ENCODE results near the gene MYO9B.
"Not testable (repeated sequence)": the region's sequence is repeated elsewhere in the genome, so short reads cannot be mapped to it uniquely, and the experiment has no call there.

MYO9B gene

DNA sequence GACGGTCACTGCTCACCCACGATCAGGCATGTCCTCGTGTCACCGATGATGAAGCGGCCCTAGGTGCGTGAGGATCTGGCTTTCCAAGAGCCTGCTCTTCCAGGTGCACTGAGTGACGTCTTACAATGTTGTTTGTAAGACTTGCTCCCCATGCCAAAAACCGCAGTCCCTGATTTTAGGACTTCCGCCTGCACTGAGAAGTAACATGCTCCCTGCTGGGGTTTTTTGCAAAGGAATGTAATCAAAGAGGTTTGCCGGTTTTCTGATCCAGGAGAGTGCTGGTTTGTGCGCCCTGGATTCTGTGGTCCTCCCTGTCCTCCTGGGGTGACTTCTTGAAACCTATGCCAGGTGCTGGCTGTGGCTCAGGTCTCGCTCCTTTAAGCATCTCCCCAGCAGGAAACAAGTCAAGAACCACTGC lies 38.8 kb downstream of the MYO9B start:
- FAIRE-seq (no peak), DNase-seq (ENCODE audit: low spot score) (no peak)

DNA sequence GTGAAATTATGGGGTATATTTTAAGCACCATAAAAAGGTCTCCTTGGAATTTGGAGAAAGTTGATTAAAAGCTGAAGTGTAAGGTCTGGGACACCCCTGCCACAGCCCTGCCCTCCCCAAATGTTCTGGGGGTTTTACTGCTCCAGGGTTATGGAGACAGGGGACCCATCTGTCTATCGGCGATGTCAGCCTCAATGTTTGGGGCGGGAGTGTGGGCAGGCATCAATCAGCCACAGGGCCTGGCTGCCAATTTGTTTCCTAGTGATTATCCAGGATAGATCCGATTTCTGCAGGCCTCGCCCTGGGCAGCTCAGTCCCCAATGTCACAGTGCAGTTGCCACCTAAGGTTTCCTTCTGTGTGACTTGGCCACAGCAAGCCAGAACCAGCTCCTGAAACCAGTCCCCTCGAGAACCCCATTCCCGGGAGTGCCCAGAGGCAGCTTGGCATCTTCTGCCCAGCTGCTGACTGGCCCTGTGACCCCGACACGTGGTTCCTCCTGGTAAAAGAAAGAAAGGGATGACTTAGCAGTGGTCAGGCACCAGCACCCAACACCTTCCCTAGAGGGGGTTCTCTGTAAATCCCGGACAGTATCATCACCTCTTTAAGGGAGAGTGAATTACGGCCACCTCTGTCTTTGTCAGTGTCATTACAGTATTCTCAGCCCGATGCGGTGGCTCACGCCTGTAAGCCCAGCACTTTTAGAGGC lies 41.6 kb downstream of the MYO9B start:
- DNase-seq (ENCODE audit: low spot score), result no peak
- no peak for FAIRE-seq

DNA sequence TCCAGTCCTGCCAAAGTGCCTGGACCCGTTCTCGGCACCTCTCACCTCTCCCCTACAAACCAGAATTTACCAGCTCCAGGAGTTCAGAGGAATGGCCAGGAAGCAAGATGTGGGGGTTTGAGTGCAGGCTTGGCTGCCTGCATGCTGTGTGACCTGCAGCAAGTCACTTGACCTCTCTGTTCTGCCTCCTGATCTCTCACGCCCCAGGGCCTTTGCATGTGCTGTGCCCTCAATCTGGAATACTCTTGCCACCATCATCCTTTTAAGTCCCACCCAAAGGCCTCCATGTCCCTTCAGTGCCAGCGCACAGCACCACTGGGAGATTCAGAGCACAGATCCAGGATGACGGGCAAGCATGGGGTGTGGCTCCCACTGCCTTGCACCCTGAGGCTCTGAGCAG lies 43.4 kb downstream of the MYO9B start:
- DNase-seq (ENCODE audit: low spot score), result no peak
- FAIRE-seq, result no peak

DNA sequence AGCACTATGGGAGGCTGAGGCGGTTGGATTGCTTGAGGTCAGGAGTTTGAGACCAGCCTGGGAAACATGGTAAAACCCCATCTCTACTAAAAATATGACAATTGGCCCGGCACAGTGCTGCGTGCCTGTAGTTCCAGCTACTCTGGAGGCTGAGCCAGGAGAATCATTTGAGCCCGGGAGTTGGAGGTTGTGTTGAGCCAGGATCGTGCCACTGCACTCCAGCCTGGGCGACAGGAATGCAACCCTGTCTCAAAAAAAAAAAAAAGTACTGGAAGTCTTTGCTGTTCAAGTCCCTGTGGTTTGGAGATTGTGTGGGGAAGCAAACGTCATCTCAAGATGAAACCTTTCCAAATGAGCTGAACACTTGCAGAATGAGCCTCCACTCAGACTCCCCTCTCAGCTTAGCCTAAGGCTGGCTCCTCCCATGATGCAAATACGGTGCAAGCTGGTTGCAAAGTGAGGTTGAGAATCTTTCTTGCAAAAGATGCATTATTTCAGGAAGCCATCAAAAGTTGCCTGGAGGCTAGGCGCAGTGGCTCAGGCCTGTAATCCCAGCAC lies 46.2 kb downstream of the MYO9B start:
- FAIRE-seq, result no peak
- DNase-seq (ENCODE audit: low spot score), result no peak

DNA sequence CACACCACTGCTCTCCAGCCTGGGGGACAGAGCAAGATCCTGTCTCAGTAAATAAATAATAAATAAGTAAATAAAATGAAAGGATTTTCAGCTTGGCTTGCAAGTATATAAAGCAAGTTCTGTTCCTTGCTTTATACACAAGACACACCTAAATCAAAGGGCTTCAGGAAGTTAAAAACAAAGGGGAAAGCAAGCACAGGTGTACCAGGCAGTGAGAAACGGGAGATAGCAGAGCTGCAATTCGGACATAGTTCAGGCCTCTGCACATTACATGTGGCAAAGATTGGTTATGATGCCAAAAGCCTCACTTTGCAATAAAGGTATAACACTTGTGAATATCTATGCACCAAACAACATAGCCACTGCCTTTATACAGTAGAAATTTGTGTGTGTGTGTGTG lies 47.5 kb downstream of the MYO9B start:
- no peak for DNase-seq (ENCODE audit: low spot score)
- no peak for FAIRE-seq

DNA sequence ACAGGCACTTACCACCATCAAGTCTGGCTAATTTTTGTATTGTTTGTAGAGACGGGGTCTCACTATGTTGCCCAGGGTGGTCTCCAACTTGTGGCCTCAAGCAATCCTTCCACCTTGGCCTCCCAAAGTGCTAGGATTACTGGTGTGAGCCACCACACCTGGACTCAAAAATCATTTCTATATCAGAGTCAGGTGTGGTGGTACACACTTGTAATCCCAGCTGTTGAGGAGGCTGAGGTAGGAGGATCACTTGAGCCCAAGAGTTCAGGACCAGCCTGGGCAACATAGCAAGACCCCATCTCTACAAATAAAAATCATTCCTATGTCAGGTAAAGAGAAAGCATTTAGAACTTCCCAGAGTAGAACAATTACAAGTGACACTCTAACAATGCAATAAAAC lies 48.4 kb downstream of the MYO9B start:
- DNase-seq (ENCODE audit: low spot score), result no peak
- FAIRE-seq, result no peak

DNA sequence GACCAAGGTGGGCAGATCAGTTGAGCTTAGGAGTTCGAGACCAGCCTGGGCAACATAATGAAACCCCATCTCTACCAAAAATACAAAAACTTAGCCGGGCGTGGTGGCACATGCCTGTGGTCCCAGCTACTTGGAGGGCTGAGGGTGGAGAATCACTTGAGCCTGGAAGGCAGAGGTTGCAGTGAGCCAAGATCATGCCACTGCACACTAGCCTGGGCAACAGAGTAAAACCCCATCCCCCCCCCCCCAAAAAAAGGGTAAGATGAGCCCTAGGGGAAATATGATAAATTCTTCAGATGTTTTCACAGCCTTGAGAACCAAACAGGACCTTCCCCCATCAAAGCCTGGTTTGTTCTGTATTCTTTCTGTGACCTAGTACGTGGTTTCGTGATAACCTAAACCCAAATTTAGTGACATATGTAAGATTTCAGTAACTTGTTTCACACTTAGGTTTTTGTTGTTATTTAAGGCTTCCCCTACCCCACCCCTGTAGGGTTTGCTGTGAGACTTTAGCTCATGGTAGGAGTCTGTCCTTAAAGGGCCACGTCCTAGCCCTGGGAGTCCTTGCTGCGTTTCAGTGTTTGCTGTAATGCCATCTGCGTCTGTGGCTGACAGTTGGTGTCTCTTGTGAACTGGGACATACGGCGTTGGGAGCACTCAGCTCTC lies 49.6 kb downstream of the MYO9B start:
- no peak for DNase-seq (ENCODE audit: low spot score)
- no peak for FAIRE-seq

DNA sequence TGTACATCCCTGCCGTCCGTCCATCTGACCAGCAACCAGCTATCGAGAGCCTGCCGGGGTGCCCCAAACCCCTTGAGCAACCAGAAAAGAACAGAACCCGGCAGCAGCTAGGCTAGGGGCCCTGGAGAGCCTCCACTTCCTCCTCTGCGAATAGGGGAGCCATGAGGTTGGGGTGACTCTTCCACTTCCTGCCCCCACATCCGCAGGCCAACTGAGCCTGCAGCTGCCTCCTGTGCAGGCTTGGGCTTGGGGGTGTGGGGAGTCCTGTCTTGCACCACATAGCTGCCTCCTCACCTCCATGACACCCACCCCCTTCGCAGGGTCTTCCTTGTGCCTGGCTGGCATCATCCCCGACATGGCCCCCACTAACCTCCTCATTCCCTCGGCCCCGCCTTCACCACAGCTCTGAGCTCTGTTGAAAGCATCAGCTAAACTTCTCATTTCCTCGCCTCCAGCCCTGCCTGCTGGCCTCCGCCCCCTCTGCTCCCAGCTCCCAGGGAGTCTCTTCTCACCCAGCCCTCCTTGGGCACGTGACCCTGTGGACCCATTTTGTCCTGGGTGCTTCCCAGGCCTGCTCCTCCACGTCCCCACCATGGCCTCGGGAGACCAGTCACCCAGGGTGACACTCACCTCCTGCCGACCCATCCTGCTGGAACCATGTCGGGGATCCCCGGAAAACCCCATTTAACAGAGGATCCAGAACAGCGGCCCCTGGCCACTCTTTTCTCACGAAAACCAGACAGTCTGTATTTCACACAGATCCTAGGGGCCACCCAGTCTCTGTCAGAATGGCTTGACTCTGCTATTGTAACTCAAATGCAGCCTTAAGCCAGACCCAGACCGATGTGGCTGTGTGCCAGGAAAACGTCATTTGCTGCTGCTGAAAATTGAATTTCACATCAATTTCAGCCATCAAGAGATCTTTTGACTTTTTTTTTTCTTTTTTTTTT lies 50.4 kb downstream of the MYO9B start:
- FAIRE-seq (no peak), DNase-seq (ENCODE audit: low spot score) (no peak)

DNA sequence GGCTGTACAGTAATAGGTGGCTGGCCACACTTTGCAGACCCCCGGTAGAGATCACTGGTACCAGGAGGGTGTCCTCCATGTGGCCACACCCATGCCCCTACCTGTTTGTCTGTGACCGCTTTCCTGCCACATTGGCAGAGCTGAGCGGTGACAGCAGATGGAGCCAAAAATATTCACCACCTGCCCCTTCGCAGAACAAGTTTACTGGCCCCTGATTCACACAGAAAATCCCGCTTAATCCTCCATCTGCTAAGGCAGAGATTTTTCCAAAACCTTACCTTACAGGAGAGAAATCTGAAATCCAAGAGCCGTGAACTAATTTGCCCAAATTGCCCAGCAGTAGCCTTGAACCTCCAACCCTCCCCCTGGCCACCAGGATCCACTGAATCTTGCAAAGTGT lies 52.1 kb downstream of the MYO9B start:
- DNase-seq (ENCODE audit: low spot score), result no peak
- FAIRE-seq, result no peak

DNA sequence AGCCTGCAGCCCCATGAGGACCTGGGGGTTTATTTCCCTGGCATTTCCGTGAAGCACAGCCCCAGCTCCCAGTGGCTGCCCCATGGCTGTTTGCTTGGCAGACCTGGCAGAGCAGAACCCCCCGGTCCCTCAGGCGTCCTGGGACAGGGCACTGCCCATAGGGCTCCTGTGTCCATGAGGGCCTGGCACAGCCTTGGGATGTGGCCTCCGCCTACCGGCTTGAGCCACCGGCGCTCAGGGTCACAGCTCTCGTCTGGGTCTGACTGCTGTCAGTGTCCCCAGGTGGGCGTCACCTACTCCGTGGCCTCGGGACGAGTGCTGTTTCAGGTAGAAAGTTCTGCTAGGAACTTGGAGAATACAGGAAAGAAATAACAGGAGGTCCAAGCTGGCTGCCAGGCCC lies 52.8 kb downstream of the MYO9B start:
- DNase-seq (ENCODE audit: low spot score) (no peak), FAIRE-seq (no peak)

DNA sequence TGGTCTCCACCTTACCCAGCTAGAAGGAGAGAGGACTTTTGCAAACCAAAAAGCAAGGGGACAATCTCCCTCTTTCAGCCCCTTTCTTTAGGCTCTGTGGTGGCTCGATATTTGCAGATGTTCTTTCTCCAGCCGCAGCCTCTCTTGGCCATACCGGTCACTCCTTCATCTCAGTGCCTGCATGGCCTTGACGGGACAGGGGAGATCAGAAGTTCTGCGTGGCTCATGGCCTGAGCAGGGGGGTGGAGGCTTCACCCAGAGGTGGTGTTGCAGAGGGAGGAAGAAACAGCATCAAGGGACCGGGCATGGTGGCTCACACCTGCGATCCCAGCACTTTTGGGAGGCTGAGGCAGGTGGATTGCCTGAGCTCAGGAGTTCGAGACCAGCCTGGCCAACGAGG lies 53.2 kb downstream of the MYO9B start:
- no peak for FAIRE-seq
- no peak for DNase-seq (ENCODE audit: low spot score)

DNA sequence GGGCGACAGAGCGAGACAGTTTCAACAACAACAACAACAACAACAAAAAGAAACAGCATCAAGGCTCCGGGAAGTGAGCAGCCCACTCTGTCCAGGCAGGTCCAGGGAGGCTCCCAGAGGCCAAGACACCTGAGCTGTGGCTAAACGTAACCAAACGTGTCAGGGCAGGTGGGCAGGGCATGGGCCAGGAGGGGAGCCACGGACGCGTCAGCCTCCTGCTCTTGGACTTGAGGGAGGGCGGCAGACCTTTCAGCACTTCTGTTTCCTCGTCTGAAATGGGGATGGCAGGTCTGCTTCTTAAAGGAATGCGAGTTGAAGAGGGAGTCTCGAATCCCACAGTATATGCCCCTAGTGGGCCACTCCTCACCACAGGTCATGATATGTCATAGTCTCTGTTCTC lies 53.8 kb downstream of the MYO9B start:
- FAIRE-seq, result no peak
- no peak for DNase-seq (ENCODE audit: low spot score)

DNA sequence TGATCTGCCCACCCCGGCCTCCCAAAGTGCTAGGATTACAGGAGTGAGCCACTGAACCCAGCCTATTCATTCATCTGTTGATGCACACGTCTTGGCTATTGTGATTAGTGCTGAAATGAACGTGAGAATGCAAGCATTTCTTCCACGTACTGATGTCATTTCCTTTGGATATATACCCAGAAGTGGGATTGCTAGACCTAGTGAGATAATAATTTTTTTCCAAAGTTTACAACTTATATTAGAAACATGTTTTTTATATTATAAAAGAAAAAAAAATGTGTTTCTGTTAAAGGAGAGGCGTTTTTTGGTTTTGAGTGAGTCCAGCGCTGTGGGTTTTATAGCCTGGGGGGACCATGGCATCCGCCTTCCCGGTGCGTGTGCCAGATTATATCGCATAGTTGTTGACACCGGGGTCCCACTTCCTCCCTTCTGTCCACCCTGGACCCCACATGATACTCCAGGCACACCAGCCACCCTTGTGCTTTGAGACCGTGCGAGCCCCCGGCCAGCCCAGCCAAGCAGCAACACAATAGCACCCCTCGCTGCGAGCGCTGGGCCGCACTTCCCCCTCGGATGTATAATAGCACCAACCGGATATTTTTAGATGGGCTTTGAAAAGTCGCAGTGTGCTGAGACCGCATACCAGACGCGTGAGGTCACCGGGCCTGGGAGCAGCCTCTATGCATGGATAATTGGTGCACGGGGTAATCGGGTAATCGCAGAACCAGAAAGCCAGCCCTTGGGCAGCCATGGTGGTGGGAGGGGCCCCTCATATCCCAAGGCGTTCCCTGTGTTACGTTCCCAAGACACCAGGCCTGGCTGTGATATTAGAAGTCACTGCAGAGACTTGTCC lies 59.6 kb downstream of the MYO9B start:
- no peak for FAIRE-seq
- peak; percentile 85 for DNase-seq (ENCODE audit: low spot score)

DNA sequence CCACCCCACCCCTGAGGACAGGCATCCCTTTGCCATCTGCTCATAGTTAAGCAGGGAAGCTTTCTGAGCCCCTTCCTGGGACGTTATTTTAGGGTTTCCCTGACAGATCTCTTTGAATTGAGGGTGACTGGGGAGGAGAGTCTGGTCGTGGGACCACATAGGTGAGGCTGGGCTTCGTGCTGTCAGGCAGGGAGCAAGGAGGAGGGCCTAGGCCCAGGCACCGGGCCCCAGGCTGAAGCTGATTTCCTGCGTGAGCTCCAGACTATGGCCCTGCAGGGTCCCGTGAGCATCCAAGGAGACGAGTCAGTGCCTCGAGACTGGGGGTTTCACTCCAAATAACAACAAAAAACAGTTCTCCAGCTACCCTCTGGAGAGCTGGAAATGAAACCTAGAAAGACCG lies 60.4 kb downstream of the MYO9B start:
- DNase-seq (ENCODE audit: low spot score) (no peak), FAIRE-seq (no peak)

DNA sequence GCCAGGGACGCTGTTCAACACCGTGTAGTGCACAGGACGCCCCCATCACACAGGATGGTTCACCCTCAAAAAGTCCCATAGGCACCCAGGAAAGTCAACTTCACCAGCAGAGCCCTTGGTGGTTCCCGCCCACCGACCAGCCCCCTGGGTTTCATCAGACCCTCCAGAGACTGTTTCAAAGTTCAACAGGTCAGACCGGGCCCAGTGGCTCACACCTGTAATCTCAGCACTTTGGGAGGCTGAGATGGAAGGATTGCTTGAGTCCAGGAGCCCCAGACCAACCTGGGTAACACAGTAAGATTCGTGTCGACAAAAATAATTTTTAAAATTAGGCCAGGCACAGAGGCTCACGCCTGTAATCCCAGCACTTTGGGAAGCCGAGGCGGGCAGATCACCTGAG lies 61.0 kb downstream of the MYO9B start:
- FAIRE-seq, result no peak
- no peak for DNase-seq (ENCODE audit: low spot score)

DNA sequence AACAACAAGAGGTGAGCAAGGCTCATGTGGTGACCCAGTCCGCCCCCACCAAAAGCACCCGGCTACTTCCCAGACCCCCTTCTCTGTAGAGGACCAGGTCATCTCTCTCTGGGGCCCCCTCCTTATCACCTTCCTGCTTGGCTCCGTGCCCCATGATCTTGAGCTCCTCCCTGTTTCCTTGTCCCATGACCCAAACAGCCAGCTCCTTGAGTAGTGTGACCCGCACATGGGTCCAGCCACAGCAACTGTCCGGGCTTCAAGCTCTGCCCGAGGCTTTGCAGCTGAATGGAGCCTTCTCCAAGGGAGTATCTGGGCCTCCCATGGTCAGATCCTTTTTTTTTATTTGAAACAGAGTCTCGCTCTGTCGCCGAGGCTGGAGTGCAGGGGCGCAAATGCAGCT lies 61.8 kb downstream of the MYO9B start:
- DNase-seq (ENCODE audit: low spot score) (no peak), FAIRE-seq (no peak)

DNA sequence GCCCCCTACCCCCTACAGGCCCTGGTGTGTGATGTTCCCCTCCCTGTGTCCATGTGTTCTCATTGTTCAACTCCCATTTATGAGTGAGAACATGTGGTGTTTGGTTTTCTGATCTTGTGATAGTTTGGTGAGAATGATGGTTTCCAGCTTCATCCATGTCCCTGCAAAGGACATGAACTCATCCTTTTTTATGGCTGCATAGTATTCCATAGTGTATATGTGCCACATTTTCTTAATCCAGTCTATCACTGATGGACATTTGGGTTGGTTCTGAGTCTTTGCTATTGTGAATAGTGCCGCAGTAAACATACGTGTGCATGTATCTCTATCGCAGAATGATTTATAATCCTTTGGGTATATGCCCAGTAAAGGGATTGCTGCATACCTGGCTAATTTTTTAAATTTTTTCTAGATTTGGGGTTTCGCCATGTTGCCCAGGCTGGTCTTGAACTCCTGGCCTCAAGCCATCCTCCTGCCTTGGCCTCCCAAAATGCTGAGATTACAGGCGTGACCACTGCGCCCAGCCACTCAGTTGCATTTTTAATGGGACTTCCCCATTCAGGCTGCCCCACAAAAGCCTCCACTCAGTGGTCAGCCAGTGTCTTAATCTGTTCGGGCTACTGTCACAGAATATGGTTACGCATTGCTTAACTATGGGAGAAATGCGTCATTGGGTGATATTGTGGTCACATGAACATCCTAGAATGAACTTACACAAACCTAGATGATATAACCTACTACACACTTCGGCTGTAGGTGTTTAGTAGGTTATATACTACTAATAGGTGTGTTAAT lies 62.7 kb downstream of the MYO9B start:
- not testable (repeated sequence) for FAIRE-seq; DNase-seq (ENCODE audit: low spot score)

DNA sequence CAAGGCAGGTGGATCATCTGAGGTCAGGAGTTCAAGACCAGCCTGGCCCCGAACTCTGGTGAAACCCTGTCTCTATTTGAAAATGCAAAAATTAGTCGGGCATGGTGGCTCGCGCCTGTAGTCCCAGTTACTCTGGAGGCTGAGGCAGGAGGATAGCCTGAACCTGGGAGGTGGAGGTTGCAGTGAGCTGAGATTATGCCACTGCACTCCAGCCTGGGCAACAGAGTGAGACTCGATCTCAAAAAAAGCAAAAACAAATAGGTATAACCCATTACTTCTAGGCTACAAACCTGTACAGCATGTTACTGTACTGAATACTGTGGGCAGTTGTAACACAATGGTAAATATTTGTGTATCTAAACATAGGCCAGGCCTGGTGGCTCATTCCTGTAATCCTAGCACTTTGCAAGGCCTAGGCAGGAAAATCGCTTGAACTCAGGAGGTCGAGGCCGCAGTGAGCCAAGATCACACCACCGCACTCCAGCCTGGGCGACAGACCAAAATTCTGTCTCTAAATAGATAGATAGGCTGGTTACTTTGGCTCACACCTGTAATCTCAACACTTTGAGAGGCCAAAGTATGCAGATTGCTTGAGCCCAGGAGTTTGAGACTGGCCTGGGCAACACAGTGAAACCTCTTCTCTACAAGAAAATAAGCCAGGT lies 63.5 kb downstream of the MYO9B start:
- DNase-seq (ENCODE audit: low spot score) (no peak), FAIRE-seq (no peak)

DNA sequence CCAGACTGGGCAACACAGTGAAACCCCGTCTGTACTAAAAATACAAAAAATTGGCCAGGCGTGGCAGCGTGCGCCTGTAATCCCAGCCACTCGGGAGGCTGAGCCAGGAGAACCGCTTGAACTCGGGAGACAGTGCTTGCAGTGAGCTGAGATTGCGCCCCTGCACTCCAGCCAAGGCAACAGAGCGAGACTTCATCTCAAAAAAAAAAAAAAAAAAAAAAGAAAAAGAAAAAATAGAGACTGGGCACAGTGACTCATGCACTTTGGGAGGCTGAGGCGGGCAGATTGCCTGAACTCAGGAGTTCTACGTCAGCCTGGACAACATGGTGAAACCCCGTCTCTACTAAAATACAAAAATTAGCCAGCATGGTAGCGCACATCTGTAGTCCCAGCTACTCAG lies 69.2 kb downstream of the MYO9B start:
- not testable (repeated sequence) for DNase-seq (ENCODE audit: low spot score); FAIRE-seq

Measured in urothelium cell line (cell line).